RWPE1 (cell line): ENCODE measurements around the gene MAN2B2.
A peak's percentile ranks its signal among the peaks of the same experiment; 100 is the strongest.

Source experiments
- CTCF ChIA-PET: fragments of 350-600 bp; sonication (Branson Sonifier 250); formaldehyde crosslinking; extraction: SDS; loops from one replicate; lab custom pipeline; 2021; lab: Yijun Ruan, JAX
- POLR2A ChIA-PET: fragments of 400-600 bp; formaldehyde crosslinking; extraction: SDS; loops from one replicate; lab custom pipeline; 2020; ENCODE audit warnings: antibody characterized with exemption; ENCODE audit not compliant: low non-redundant PET; lab: Yijun Ruan, JAX
- DNase-seq: peaks from one replicate; pipeline ENCODE4 v3.0.0; 2012; ENCODE audit warnings: low spot score
- H3K27ac ChIP-seq: fragments of 450-650 bp; 2 replicates; pipeline ENCODE4 v1.5.1; 2017
- CTCF ChIP-seq: fragments of 450-650 bp; conservative IDR thresholded peaks from 2 replicates; pipeline ENCODE4 v1.5.1; 2017; ENCODE audit warnings: low read depth, mild to moderate bottlenecking

Gene MAN2B2

GRCh38 chr4:6634746-6635145 lies 59.8 kb downstream of the MAN2B2 start:
- DNase-seq = no peak
- no peak overlapping the region for H3K27ac ChIP-seq
- ChIA-PET CTCF (no interaction called here), POLR2A (no interaction called here)
- TF ChIP-seq CTCF = no peak

- no peak for TF ChIP-seq CTCF
- ChIA-PET POLR2A (no interaction called here), CTCF (interaction anchor here (0.6 kb wide), 1 partner anchor 137 kb away, joined by 3 read pairs; no protein-coding TSS in a partner anchor)
- peak overlapping the region; percentile 93 for H3K27ac ChIP-seq
- no peak for DNase-seq
These were observed 64.2 kb downstream of the MAN2B2 start for GRCh38 chr4:6639137-6639680.

- ChIA-PET POLR2A (no interaction called here), CTCF (interaction anchor here (0.7 kb wide), 1 partner anchor 41 kb away, joined by 3 read pairs; no protein-coding TSS in a partner anchor)
- DNase-seq = peak; percentile 92
- H3K27ac ChIP-seq = peak within 1 kb of the TSS; percentile 93
- TF ChIP-seq CTCF = no peak
These were observed 65.5 kb downstream of the MAN2B2 start, which contains the start of gene MRFAP1 for GRCh38 chr4:6640292-6641163. Gene MRFAP1, plus strand, starts transcription at chr4:6640685. Its CDS starts 178 bp downstream, at chr4:6640863.

- no peak for TF ChIP-seq CTCF
- H3K27ac ChIP-seq = peak overlapping the region; percentile 93
- DNase-seq = peak; percentile 52
- CTCF ChIA-PET = no interaction called here
- POLR2A ChIA-PET = no interaction called here
These were observed 66.4 kb downstream of the MAN2B2 start for GRCh38 chr4:6641164-6641970.

GRCh38 chr4:6641971-6642320 lies 67.0 kb downstream of the MAN2B2 start:
- CTCF ChIA-PET = no interaction called here
- DNase-seq = no peak
- POLR2A ChIA-PET = no interaction called here
- TF ChIP-seq CTCF = no peak
- no peak overlapping the region for H3K27ac ChIP-seq
